ENCODE results near the gene FILIP1L. TPM values are rescaled to one million over a fixed set of nuclear protein-coding genes. Genes with fewer than 3 reads are reported as not detected.

Gene FILIP1L
- total RNA-seq, 1 donor from 2014 or later: 29.2 TPM

- H3K4me1 ChIP-seq (ENCODE audit: control insufficient read depth in 3 of 3, insufficient read depth in 3 of 3, low read length in 3 of 3): peaks cover 6 to 19% (median 7%) of the 10 kb centered on the region in 3 donors
- H3K9me3 ChIP-seq (ENCODE audit: control insufficient read depth in 3 of 3, low read length in 3 of 3): no peaks in the 10 kb centered on the region
- H3K27me3 ChIP-seq (ENCODE audit: control insufficient read depth in 3 of 3, insufficient read depth in 3 of 3, low read length in 3 of 3): no peaks in the 10 kb centered on the region
- H3K36me3 ChIP-seq (ENCODE audit: control insufficient read depth in 3 of 3, insufficient read depth in 3 of 3, low read length in 3 of 3): peaks cover 0 to 10% (median 5%) of the 10 kb centered on the region in 3 donors
- no peak overlapping the region for H3K27ac ChIP-seq (ENCODE audit: low read depth, low read length)
- H3K4me3 ChIP-seq (ENCODE audit: low read length in 3 of 3): no peak overlapping the region
- H3K9ac ChIP-seq (ENCODE audit: low read depth in 1 of 3, low read length in 3 of 3): no peak overlapping the region
These were observed 112.6 kb downstream of the FILIP1L start for GRCh38 chr3:100001526-100002270.

GRCh38 chr3:100001083-100001482 lies 113.2 kb downstream of the FILIP1L start:
- H3K27ac ChIP-seq (ENCODE audit: low read depth, low read length): no peak overlapping the region
- H3K36me3 ChIP-seq (ENCODE audit: control insufficient read depth in 3 of 3, insufficient read depth in 3 of 3, low read length in 3 of 3): peaks cover 0 to 10% (median 5%) of the 10 kb centered on the region in 3 donors
- H3K9ac ChIP-seq (ENCODE audit: low read depth in 1 of 3, low read length in 3 of 3): no peak overlapping the region
- H3K4me3 ChIP-seq (ENCODE audit: low read length in 3 of 3): no peak overlapping the region
- no peaks in the 10 kb centered on the region for H3K27me3 ChIP-seq (ENCODE audit: control insufficient read depth in 3 of 3, insufficient read depth in 3 of 3, low read length in 3 of 3)
- H3K9me3 ChIP-seq (ENCODE audit: control insufficient read depth in 3 of 3, low read length in 3 of 3): no peaks in the 10 kb centered on the region
- peaks cover 6 to 14% (median 7%) of the 10 kb centered on the region in 3 donors for H3K4me1 ChIP-seq (ENCODE audit: control insufficient read depth in 3 of 3, insufficient read depth in 3 of 3, low read length in 3 of 3)

GRCh38 chr3:99999536-99999935 lies 114.8 kb downstream of the FILIP1L start:
- no peak overlapping the region for H3K27ac ChIP-seq (ENCODE audit: low read depth, low read length)
- H3K27me3 ChIP-seq (ENCODE audit: control insufficient read depth in 3 of 3, insufficient read depth in 3 of 3, low read length in 3 of 3): no peaks in the 10 kb centered on the region
- peaks cover 0 to 10% (median 5%) of the 10 kb centered on the region in 3 donors for H3K36me3 ChIP-seq (ENCODE audit: control insufficient read depth in 3 of 3, insufficient read depth in 3 of 3, low read length in 3 of 3)
- H3K4me3 ChIP-seq (ENCODE audit: low read length in 3 of 3): no peak overlapping the region
- no peak overlapping the region for H3K9ac ChIP-seq (ENCODE audit: low read depth in 1 of 3, low read length in 3 of 3)
- no peaks in the 10 kb centered on the region for H3K4me1 ChIP-seq (ENCODE audit: control insufficient read depth in 3 of 3, insufficient read depth in 3 of 3, low read length in 3 of 3)
- H3K9me3 ChIP-seq (ENCODE audit: control insufficient read depth in 3 of 3, low read length in 3 of 3): no peaks in the 10 kb centered on the region

- H3K27ac ChIP-seq (ENCODE audit: low read depth, low read length): no peak overlapping the region
- H3K4me1 ChIP-seq (ENCODE audit: control insufficient read depth in 3 of 3, insufficient read depth in 3 of 3, low read length in 3 of 3): no peaks in the 10 kb centered on the region
- H3K9me3 ChIP-seq (ENCODE audit: control insufficient read depth in 3 of 3, low read length in 3 of 3): no peaks in the 10 kb centered on the region
- no peak overlapping the region for H3K9ac ChIP-seq (ENCODE audit: low read depth in 1 of 3, low read length in 3 of 3)
- peaks cover 0 to 4% (median 0%) of the 10 kb centered on the region in 3 donors for H3K36me3 ChIP-seq (ENCODE audit: control insufficient read depth in 3 of 3, insufficient read depth in 3 of 3, low read length in 3 of 3)
- no peak overlapping the region for H3K4me3 ChIP-seq (ENCODE audit: low read length in 3 of 3)
- H3K27me3 ChIP-seq (ENCODE audit: control insufficient read depth in 3 of 3, insufficient read depth in 3 of 3, low read length in 3 of 3): no peaks in the 10 kb centered on the region
These were observed 117.0 kb downstream of the FILIP1L start for GRCh38 chr3:99997293-99997692.

GRCh38 chr3:99990179-99990578 lies 124.1 kb downstream of the FILIP1L start:
- no peak overlapping the region for H3K9ac ChIP-seq (ENCODE audit: low read depth in 1 of 3, low read length in 3 of 3)
- H3K9me3 ChIP-seq (ENCODE audit: control insufficient read depth in 3 of 3, low read length in 3 of 3): no peaks in the 10 kb centered on the region
- no peaks in the 10 kb centered on the region for H3K36me3 ChIP-seq (ENCODE audit: control insufficient read depth in 3 of 3, insufficient read depth in 3 of 3, low read length in 3 of 3)
- H3K27me3 ChIP-seq (ENCODE audit: control insufficient read depth in 3 of 3, insufficient read depth in 3 of 3, low read length in 3 of 3): no peaks in the 10 kb centered on the region
- H3K27ac ChIP-seq (ENCODE audit: low read depth, low read length): no peak overlapping the region
- no peaks in the 10 kb centered on the region for H3K4me1 ChIP-seq (ENCODE audit: control insufficient read depth in 3 of 3, insufficient read depth in 3 of 3, low read length in 3 of 3)
- H3K4me3 ChIP-seq (ENCODE audit: low read length in 3 of 3): no peak overlapping the region

GRCh38 chr3:99984668-99985067 lies 129.6 kb downstream of the FILIP1L start:
- H3K9ac ChIP-seq (ENCODE audit: low read depth in 1 of 3, low read length in 3 of 3): no peak overlapping the region
- H3K27me3 ChIP-seq (ENCODE audit: control insufficient read depth in 3 of 3, insufficient read depth in 3 of 3, low read length in 3 of 3): no peaks in the 10 kb centered on the region
- H3K36me3 ChIP-seq (ENCODE audit: control insufficient read depth in 3 of 3, insufficient read depth in 3 of 3, low read length in 3 of 3): peaks cover 0 to 4% (median 0%) of the 10 kb centered on the region in 3 donors
- H3K4me3 ChIP-seq (ENCODE audit: low read length in 3 of 3): no peak overlapping the region
- no peaks in the 10 kb centered on the region for H3K9me3 ChIP-seq (ENCODE audit: control insufficient read depth in 3 of 3, low read length in 3 of 3)
- H3K27ac ChIP-seq (ENCODE audit: low read depth, low read length): no peak overlapping the region
- peaks cover 0 to 4% (median 0%) of the 10 kb centered on the region in 3 donors for H3K4me1 ChIP-seq (ENCODE audit: control insufficient read depth in 3 of 3, insufficient read depth in 3 of 3, low read length in 3 of 3)

GRCh38 chr3:99984139-99984538 lies 130.2 kb downstream of the FILIP1L start:
- peaks cover 0 to 4% (median 0%) of the 10 kb centered on the region in 3 donors for H3K36me3 ChIP-seq (ENCODE audit: control insufficient read depth in 3 of 3, insufficient read depth in 3 of 3, low read length in 3 of 3)
- H3K4me3 ChIP-seq (ENCODE audit: low read length in 3 of 3): no peak overlapping the region
- H3K27me3 ChIP-seq (ENCODE audit: control insufficient read depth in 3 of 3, insufficient read depth in 3 of 3, low read length in 3 of 3): no peaks in the 10 kb centered on the region
- H3K9me3 ChIP-seq (ENCODE audit: control insufficient read depth in 3 of 3, low read length in 3 of 3): no peaks in the 10 kb centered on the region
- H3K4me1 ChIP-seq (ENCODE audit: control insufficient read depth in 3 of 3, insufficient read depth in 3 of 3, low read length in 3 of 3): peaks cover 0 to 4% (median 0%) of the 10 kb centered on the region in 3 donors
- H3K27ac ChIP-seq (ENCODE audit: low read depth, low read length): no peak overlapping the region
- no peak overlapping the region for H3K9ac ChIP-seq (ENCODE audit: low read depth in 1 of 3, low read length in 3 of 3)

- Histone ChIP-seq H3K9ac (ENCODE audit: low read depth in 1 of 3, low read length in 3 of 3) (no peak overlapping the region), H3K4me3 (ENCODE audit: low read length in 3 of 3) (no peak overlapping the region), H3K4me1 (ENCODE audit: control insufficient read depth in 3 of 3, insufficient read depth in 3 of 3, low read length in 3 of 3) (peaks cover 0 to 4% (median 0%) of the 10 kb centered on the region in 3 donors), H3K27ac (ENCODE audit: low read depth, low read length) (no peak overlapping the region), H3K9me3 (ENCODE audit: control insufficient read depth in 3 of 3, low read length in 3 of 3) (no peaks in the 10 kb centered on the region), H3K36me3 (ENCODE audit: control insufficient read depth in 3 of 3, insufficient read depth in 3 of 3, low read length in 3 of 3) (peaks cover 0 to 6% (median 0%) of the 10 kb centered on the region in 3 donors), H3K27me3 (ENCODE audit: control insufficient read depth in 3 of 3, insufficient read depth in 3 of 3, low read length in 3 of 3) (no peaks in the 10 kb centered on the region)
These were observed 131.7 kb downstream of the FILIP1L start for GRCh38 chr3:99982650-99983049.

- H3K4me3 ChIP-seq (ENCODE audit: low read length in 3 of 3): no peak overlapping the region
- no peak overlapping the region for H3K9ac ChIP-seq (ENCODE audit: low read depth in 1 of 3, low read length in 3 of 3)
- peaks cover 0 to 6% (median 0%) of the 10 kb centered on the region in 3 donors for H3K36me3 ChIP-seq (ENCODE audit: control insufficient read depth in 3 of 3, insufficient read depth in 3 of 3, low read length in 3 of 3)
- H3K27ac ChIP-seq (ENCODE audit: low read depth, low read length): no peak overlapping the region
- H3K4me1 ChIP-seq (ENCODE audit: control insufficient read depth in 3 of 3, insufficient read depth in 3 of 3, low read length in 3 of 3): peaks cover 0 to 4% (median 0%) of the 10 kb centered on the region in 3 donors
- H3K27me3 ChIP-seq (ENCODE audit: control insufficient read depth in 3 of 3, insufficient read depth in 3 of 3, low read length in 3 of 3): no peaks in the 10 kb centered on the region
- H3K9me3 ChIP-seq (ENCODE audit: control insufficient read depth in 3 of 3, low read length in 3 of 3): no peaks in the 10 kb centered on the region
These were observed 133.2 kb downstream of the FILIP1L start for GRCh38 chr3:99981138-99981537.

- peaks cover 0 to 6% (median 0%) of the 10 kb centered on the region in 3 donors for H3K36me3 ChIP-seq (ENCODE audit: control insufficient read depth in 3 of 3, insufficient read depth in 3 of 3, low read length in 3 of 3)
- no peak overlapping the region for H3K4me3 ChIP-seq (ENCODE audit: low read length in 3 of 3)
- no peak overlapping the region for H3K9ac ChIP-seq (ENCODE audit: low read depth in 1 of 3, low read length in 3 of 3)
- H3K27ac ChIP-seq (ENCODE audit: low read depth, low read length): no peak overlapping the region
- no peaks in the 10 kb centered on the region for H3K27me3 ChIP-seq (ENCODE audit: control insufficient read depth in 3 of 3, insufficient read depth in 3 of 3, low read length in 3 of 3)
- H3K4me1 ChIP-seq (ENCODE audit: control insufficient read depth in 3 of 3, insufficient read depth in 3 of 3, low read length in 3 of 3): peaks cover 0 to 4% (median 0%) of the 10 kb centered on the region in 3 donors
- no peaks in the 10 kb centered on the region for H3K9me3 ChIP-seq (ENCODE audit: control insufficient read depth in 3 of 3, low read length in 3 of 3)
These were observed 133.7 kb downstream of the FILIP1L start for GRCh38 chr3:99980606-99981005.

Data from skeletal muscle tissue (tissue), 4 donors.